CD14-positive monocyte (primary cell): Measurements from ENCODE around the gene TSPAN18. TPM values are rescaled to one million over a fixed set of nuclear protein-coding genes. Genes with fewer than 3 reads are reported as not detected.

Source experiments
- DNase-seq, 3 donors: peaks; one replicate each; pipeline ENCODE4 v3.0.0-alpha.2; 2011 to 2022
- H2AFZ ChIP-seq: 2 replicates; pipeline ENCODE4 v1.6.0; 2012; ENCODE audit warnings: mild to moderate bottlenecking, low read depth, low read length, inconsistent platforms; ENCODE audit not compliant: insufficient read depth, poor library complexity, severe bottlenecking
- H3K27ac ChIP-seq, 2 donors: 1 replicate in 1 of 2; 2 replicates in 1 of 2; pipeline ENCODE4 v1.5.1; 2012 to 2013; ENCODE audit warnings: low read length in 2 of 2, control low read depth in 1 of 2, inconsistent platforms in 1 of 2, low read depth in 1 of 2, mild to moderate bottlenecking in 1 of 2
- H3K27me3 ChIP-seq, 2 donors: one replicate each; pipeline versions ENCODE4 v1.6.0 to v1.6.1; 2011 to 2013; ENCODE audit warnings: low read length in 2 of 2; ENCODE audit not compliant: control insufficient read depth in 2 of 2, insufficient read depth in 2 of 2
- H3K36me3 ChIP-seq, 2 donors: replicated peaks in 1 of 2; 1 replicate in 1 of 2; 2 replicates in 1 of 2; pipeline versions ENCODE4 v1.5.1 to v1.6.1; 2012 to 2013; ENCODE audit warnings: low read length in 2 of 2, control low read depth in 1 of 2, inconsistent platforms in 1 of 2, mild to moderate bottlenecking in 1 of 2; ENCODE audit not compliant: insufficient read depth in 2 of 2, control insufficient read depth in 1 of 2
- H3K4me1 ChIP-seq, 2 donors: 1 replicate in 1 of 2; 2 replicates in 1 of 2; pipeline versions ENCODE4 v1.5.1 to v1.6.1; 2012 to 2013; ENCODE audit warnings: low read length in 2 of 2, control low read depth in 1 of 2, inconsistent platforms in 1 of 2, mild to moderate bottlenecking in 1 of 2, moderate library complexity in 1 of 2; ENCODE audit not compliant: insufficient read depth in 2 of 2, control insufficient read depth in 1 of 2
- H3K4me2 ChIP-seq: replicated peaks from 2 replicates; pipeline ENCODE3; 2012; ENCODE audit warnings: low read length, moderate library complexity, mild to moderate bottlenecking; ENCODE audit not compliant: poor library complexity, severe bottlenecking; ENCODE audit errors: extremely low read depth
- H3K4me3 ChIP-seq, 3 experiments: fragments of 200-600 bp in 1 of 3; sonication (generic) in 1 of 3; replicated peaks in 1 of 3; 1 replicate in 2 of 3; 2 replicates in 1 of 3; pipeline ENCODE4 v1.5.1; 2011 to 2013; ENCODE audit warnings: low read length in 3 of 3, mild to moderate bottlenecking in 3 of 3, control low read depth in 2 of 3, low read depth in 2 of 3, inconsistent platforms in 1 of 3, moderate library complexity in 1 of 3
- H3K79me2 ChIP-seq: 2 replicates; pipeline ENCODE4 v1.6.0; 2012; ENCODE audit warnings: mild to moderate bottlenecking, control low read depth, inconsistent platforms, low read length, moderate library complexity; ENCODE audit not compliant: insufficient read depth
- H3K9ac ChIP-seq: 2 replicates; pipeline ENCODE4 v1.6.0; 2017; ENCODE audit warnings: low read length, mild to moderate bottlenecking; ENCODE audit not compliant: insufficient read depth, poor library complexity, severe bottlenecking
- H3K9me3 ChIP-seq, 2 donors: replicated peaks in 1 of 2; 1 replicate in 1 of 2; 2 replicates in 1 of 2; pipeline versions ENCODE4 v1.5.1 to v1.6.1; 2012 to 2013; ENCODE audit warnings: low read length in 2 of 2, control low read depth in 1 of 2; ENCODE audit not compliant: control insufficient read depth in 1 of 2, insufficient read depth in 1 of 2
- H4K20me1 ChIP-seq: 2 replicates; pipeline ENCODE4 v1.6.0; 2012; ENCODE audit warnings: mild to moderate bottlenecking, low read length, control low read depth, moderate library complexity; ENCODE audit not compliant: insufficient read depth
- H3K27ac Mint-ChIP-seq, 7 donors: one replicate each; pipeline ENCODE4 v1.8.0; 2020; ENCODE audit warnings: mild to moderate bottlenecking in 7 of 7, mixed read lengths in 7 of 7, moderate library complexity in 6 of 7, inconsistent platforms in 2 of 7
- H3K27me3 Mint-ChIP-seq, 3 donors: one replicate each; pipeline ENCODE4 v1.8.0; 2021 to 2022; ENCODE audit warnings: low read depth in 3 of 3, mild to moderate bottlenecking in 3 of 3, mixed read lengths in 3 of 3, moderate library complexity in 3 of 3, inconsistent platforms in 1 of 3
- H3K36me3 Mint-ChIP-seq, 2 donors: one replicate each; pipeline ENCODE4 v1.8.0; 2020; ENCODE audit warnings: mixed read lengths in 2 of 2, inconsistent platforms in 1 of 2, mild to moderate bottlenecking in 1 of 2
- H3K4me1 Mint-ChIP-seq: one replicate; pipeline ENCODE4 v1.8.0; 2020; ENCODE audit warnings: mild to moderate bottlenecking, mixed read lengths
- H3K4me3 Mint-ChIP-seq, 2 donors: one replicate each; pipeline ENCODE4 v1.8.0; 2020; ENCODE audit warnings: mild to moderate bottlenecking in 2 of 2, mixed read lengths in 2 of 2, moderate library complexity in 1 of 2
- H3K9me3 Mint-ChIP-seq, 7 donors: one replicate each; pipeline ENCODE4 v1.8.0; 2020 to 2022; ENCODE audit warnings: mixed read lengths in 7 of 7, mild to moderate bottlenecking in 6 of 7, moderate library complexity in 6 of 7, inconsistent platforms in 2 of 7
- WGBS: methylation state at CpG from one replicate; pipeline ENCODE4 v1.1.5; 2013; ENCODE audit warnings: missing lambda C conversion rate; ENCODE audit not compliant: insufficient coverage; 5-methylcytosine and 5-hydroxymethylcytosine counted together
- intact Hi-C, 2 donors: fragments of 100-400 bp; cut with micrococcal nuclease; formaldehyde crosslinking; loops; one replicate each; pipeline versions ENCODE4 v1.15.0 to v1.15.1; 2023
- polyA plus RNA-seq, 3 donors: library from polyadenylated mRNA; depleted of rRNA in 1 of 3; unstranded in 2 of 3; stranded (reverse) in 1 of 3; fragments of 300-500 nt in 2 of 3; fragments of >200 nt in 1 of 3; fragmentation: Illumina TruSeq in 2 of 3; gene quantifications; 1 replicate in 2 of 3; 2 replicates in 1 of 3; pipeline ENCODE4 v1.2.3, GENCODE V29; 2012 to 2021
- TF ChIP-seq, protein P1 (sequence below): fragments of 200-600 bp; IDR thresholded peaks from one replicate; pipeline ENCODE4 v1.8.0; 2022; ENCODE audit warnings: antibody characterized with exemption, mild to moderate bottlenecking

The TSPAN18 gene
- polyA plus RNA-seq, 3 donors = not detected

DNA sequence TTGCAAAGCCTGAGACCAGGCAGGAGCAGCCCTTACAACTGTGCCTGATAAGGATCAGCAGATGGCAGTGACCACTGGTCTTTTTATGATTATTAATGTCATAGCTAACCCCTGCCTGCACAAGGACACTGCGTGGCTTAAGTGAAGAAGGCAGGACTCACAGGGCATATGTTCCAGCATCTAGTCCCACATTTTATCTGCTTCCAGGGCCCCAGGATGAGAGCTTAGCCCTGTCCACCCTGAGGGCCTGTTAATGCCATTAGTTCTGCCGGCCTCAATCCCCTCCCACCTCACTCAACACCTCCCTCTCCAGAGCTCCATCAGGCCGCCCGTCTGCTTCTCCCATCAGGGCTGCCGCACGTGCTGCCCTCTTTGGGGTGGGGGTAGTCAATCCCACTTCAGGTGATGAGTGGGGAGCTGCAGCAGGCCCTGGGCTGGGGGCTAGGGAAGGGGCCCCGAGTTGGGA lies 33.1 kb upstream of the TSPAN18 start:
- Mint-ChIP-seq H3K9me3 (peaks cover 0 to 4% (median 0%) of the 10 kb centered on the region in 7 donors), H3K27me3 (peaks cover 0 to 5% (median 0%) of the 10 kb centered on the region in 3 donors), H3K4me3 (no peak overlapping the region), H3K27ac (no peak overlapping the region), H3K36me3 (no peaks in the 10 kb centered on the region), H3K4me1 (no peaks in the 10 kb centered on the region)
- no peak overlapping the region for H3K4me3 ChIP-seq
- no peak overlapping the region for H3K4me2 ChIP-seq
- no peak for DNase-seq
- no peak overlapping the region for H3K9ac ChIP-seq
- TF ChIP-seq, protein P1, sequence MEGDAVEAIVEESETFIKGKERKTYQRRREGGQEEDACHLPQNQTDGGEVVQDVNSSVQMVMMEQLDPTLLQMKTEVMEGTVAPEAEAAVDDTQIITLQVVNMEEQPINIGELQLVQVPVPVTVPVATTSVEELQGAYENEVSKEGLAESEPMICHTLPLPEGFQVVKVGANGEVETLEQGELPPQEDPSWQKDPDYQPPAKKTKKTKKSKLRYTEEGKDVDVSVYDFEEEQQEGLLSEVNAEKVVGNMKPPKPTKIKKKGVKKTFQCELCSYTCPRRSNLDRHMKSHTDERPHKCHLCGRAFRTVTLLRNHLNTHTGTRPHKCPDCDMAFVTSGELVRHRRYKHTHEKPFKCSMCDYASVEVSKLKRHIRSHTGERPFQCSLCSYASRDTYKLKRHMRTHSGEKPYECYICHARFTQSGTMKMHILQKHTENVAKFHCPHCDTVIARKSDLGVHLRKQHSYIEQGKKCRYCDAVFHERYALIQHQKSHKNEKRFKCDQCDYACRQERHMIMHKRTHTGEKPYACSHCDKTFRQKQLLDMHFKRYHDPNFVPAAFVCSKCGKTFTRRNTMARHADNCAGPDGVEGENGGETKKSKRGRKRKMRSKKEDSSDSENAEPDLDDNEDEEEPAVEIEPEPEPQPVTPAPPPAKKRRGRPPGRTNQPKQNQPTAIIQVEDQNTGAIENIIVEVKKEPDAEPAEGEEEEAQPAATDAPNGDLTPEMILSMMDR = no peak
- WGBS = 86% methylated on average over 1 of the region's 7 CpGs
- no peaks in the 10 kb centered on the region for H3K27me3 ChIP-seq
- H3K4me1 ChIP-seq = no peaks in the 10 kb centered on the region
- H4K20me1 ChIP-seq = no peaks in the 10 kb centered on the region
- intact Hi-C loops = no loop called here
- no peaks in the 10 kb centered on the region for H3K79me2 ChIP-seq
- no peaks in the 10 kb centered on the region for H3K9me3 ChIP-seq
- no peak overlapping the region for H2AFZ ChIP-seq
- H3K36me3 ChIP-seq = no peaks in the 10 kb centered on the region
- H3K27ac ChIP-seq = no peak overlapping the region

DNA sequence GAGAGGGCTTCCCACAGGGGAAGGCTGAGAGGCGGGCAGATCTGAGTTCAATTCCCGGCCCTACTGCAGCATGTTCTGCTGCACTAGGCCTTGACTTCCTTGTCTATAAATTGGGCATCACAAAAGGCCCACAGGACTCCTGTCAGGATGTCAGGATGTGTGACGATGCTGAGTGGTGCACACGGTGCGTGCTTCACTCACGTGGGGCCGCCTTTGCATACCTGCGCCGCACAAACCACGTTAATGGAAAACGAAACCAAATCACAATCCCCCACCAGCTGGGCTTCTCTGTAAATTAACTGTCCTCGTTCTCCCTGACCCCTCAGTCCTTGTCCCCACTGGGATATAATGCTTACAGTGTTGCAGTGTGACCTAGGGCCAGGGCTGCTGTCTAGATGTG lies 32.3 kb upstream of the TSPAN18 start:
- H3K27ac Mint-ChIP-seq = no peak overlapping the region
- WGBS = 87% methylated on average over 2 of the region's 12 CpGs

More for the DNA sequence above, 32.3 kb upstream of the TSPAN18 start:
- Histone ChIP-seq H4K20me1 (no peaks in the 10 kb centered on the region), H3K9me3 (no peaks in the 10 kb centered on the region), H2AFZ (no peak overlapping the region), H3K4me2 (no peak overlapping the region), H3K9ac (no peak overlapping the region), H3K4me1 (no peaks in the 10 kb centered on the region), H3K27ac (no peak overlapping the region), H3K36me3 (no peaks in the 10 kb centered on the region), H3K27me3 (no peaks in the 10 kb centered on the region), H3K4me3 (no peak overlapping the region), H3K79me2 (no peaks in the 10 kb centered on the region)
- H3K4me3 Mint-ChIP-seq = no peak overlapping the region
- DNase-seq = no peak
- peaks cover 0 to 4% (median 2%) of the 10 kb centered on the region in 3 donors for H3K27me3 Mint-ChIP-seq
- H3K36me3 Mint-ChIP-seq = no peaks in the 10 kb centered on the region
- no peaks in the 10 kb centered on the region for H3K4me1 Mint-ChIP-seq
- intact Hi-C loops = no loop called here
- H3K9me3 Mint-ChIP-seq = peaks cover 0 to 1% (median 0%) of the 10 kb centered on the region in 7 donors
- TF ChIP-seq, protein P1 = no peak
